Measurements from ENCODE around the gene TSGA10IP.
A peak's percentile ranks its signal among the peaks of the same experiment; 100 is the strongest.

The TSGA10IP gene

DNA sequence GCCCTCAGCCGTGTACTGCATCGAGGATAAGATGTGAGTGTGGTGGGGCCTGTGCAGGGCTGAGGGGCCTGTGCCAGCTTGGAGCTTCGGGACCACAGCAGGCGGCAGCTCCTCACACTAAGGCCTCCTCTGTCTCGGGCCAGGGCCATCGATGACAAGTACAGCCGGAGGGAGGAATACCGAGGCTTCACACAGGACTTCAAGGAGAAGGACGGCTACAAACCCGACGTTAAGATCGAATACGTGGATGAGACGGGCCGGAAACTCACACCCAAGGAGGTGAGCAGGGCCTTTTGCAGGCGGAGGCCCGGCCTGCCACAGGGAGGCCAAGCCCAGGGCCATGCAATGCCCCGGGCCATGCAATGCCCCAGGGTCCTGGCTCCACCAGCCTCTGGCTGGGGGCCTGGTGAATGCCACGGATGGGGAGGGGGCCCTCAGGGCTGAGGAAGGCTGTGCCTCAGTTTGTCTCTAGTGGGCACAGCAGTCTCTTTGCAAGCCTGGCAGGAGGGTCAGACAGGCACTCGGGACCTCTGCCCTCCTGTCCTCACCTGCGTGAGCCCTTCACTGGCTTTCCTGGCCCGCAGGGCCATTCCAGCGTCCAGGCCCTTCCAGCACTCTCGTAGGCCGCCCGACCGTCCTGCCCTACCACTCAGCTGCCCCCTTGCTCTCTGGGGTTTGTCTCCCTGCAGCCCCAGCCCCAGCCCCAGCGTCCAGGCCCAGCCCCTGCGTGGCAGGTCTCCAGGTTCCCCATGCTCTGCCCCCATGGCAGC lies 32.5 kb downstream of the TSGA10IP start:
- DNase-seq = no peak

DNA sequence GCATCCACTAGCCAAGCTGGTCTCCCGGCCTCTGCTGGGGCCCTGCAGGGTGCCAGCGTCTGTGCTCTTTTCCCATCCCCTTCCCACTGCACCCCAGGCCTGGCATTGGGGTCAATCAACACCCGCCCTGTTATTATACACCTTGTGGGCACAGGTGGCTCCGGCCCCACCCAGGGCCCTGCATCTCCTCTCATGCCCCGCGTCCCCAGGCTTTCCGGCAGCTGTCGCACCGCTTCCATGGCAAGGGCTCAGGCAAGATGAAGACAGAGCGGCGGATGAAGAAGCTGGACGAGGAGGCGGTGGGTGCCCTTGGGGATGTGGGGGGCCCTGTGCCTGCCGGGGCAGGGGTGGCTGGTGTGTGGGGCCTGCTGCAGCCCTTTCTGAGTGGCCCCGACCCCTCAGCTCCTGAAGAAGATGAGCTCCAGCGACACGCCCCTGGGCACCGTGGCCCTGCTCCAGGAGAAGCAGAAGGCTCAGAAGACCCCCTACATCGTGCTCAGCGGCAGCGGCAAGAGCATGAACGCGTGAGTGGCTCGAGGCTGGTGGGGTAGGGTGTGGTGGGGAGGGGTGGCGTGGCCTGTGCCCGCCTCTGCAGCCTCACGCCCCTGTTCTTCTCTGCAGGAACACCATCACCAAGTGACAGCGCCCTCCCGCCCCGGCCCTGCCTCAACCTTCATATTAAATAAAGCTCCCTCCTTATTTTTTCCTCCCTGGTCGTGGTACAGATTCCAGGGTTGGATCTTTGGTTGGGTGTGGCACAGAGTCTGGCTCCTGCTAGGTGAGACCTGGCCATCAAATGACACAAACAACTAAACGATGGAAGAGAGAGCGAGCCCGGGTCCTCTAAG lies 33.3 kb downstream of the TSGA10IP start:
- no peak for DNase-seq

DNA sequence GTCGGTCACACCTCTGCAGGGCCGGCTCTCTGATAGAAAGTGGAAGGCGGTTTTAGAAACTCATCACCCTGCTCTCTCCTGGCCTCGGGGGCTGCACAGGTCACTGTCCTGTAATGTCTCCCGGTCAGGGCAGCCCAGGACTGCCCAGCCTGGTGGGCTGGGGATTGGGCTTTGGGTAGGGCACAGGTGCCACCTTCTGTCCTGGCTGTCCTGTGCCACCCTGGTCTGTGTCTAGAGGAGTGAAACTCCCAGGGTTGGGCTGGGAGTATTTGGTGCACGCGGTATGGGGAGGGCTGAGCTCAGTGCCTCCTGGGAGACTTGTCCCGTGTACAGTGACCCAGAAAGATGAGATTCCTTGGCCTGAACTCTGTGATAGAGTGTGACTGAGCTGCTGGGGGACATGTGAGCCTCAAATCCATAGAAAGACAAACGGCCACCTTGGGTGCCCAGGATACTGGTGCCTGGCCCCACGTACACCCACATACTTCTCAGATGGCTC lies 34.0 kb downstream of the TSGA10IP start:
- DNase-seq = no peak

DNA sequence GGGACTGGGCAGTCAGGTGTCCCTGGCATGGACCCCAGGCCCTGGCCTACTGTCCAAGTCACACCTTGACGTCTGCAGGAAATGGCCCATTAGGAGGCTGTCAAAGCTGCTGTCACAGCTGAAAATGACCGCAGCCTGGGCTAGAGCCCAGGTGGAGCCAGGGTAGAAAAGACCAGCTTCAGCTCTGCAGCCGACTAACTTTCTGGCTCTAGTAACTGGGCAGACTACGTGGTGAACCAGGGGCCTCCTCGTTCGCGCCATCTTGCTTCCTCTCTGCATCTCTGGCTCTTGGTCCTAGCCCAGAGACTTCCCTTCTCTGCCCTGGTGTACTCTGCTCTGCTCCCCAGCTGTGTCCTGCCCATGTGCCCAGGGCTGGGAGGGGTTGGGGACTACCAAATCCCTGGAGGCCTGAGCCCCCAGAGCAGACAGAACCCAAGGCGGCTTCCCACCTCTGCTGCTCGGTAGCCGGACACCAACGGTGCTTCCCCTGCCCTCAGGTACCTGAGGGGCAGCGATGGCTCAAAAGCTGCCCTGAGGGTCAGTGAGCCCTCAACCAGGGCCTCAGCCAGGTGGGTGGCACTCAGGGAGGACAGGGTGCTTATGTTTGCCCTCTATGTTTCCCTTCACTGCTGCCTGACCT lies 35.9 kb downstream of the TSGA10IP start:
- no peak for DNase-seq

DNA sequence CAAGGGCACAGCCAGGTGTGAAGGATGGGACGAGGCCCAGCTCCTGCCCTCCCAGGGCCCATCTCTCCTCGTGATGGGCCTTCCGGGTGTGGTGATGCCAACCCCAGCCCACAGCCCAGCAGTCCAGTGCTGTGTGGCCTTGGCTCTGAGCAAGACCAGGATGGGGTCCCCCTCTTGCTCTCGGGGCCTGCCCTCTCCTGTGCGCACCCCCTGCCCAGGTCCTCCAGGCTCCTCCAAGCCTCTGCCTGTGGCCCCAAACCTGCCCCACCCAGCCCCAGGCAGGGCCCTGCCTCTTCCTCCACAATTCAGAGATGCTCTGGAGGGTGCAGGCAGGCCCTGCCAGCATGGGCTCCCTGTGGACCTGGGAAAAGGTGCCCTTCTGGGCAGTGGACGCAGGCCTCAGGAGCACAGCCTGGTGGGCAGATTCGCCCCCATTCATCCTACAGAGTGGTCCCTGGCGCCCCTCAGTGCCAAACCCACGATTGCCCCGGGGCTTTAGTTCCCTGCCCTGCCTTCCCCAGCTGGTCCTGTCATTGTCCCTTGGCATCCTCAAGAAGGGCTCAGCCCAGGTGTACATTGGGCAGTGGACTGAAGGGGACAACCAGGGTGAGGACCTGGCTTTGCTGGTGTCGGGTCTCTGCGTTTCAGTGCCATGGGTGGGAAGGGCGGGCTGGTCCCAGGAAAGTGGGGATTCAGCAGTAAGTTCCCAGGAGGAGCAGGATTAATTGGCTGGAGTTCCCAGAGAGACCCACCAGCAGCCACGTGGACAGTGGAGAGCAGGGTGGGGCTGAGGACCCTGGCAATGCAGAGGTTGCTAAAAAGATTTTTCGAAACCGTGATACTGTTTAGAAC lies 36.9 kb downstream of the TSGA10IP start:
- no peak for DNase-seq

DNA sequence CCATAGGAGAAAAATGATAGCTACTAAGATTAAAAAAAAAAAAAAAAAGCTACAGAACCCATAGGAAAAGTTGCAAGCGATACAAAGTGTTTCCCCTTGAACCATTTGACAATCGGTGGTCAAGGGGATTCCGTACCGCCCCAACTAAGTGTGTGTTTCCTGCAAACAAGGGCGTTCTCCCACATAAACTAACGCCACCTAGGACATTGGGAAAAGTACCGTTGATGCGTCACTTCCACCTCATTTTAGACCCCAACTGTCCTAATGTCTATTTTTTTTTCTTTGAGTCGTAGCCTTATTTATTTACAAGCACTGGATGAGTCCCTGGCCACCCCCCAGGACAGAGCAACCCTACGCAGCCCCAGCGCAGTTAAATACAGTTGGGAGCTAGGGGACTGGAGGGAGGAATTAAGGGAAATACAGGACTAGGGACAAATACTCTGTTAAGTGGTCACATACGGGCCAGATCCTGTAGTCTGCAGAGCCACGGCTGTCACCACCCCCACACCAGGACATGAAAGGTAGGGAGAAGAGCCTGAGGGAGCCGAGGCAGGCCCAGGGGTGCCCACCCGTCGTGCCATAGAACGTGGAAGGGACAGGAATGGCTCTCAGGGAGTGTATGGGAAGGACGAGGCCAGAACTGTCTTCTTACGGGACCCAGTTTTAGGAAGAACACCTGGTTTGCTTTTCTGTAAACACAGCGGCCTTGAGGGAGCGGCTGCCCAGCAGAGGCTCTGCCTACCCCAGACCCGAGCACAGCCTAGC lies 37.7 kb downstream of the TSGA10IP start:
- DNase-seq = no peak

DNA sequence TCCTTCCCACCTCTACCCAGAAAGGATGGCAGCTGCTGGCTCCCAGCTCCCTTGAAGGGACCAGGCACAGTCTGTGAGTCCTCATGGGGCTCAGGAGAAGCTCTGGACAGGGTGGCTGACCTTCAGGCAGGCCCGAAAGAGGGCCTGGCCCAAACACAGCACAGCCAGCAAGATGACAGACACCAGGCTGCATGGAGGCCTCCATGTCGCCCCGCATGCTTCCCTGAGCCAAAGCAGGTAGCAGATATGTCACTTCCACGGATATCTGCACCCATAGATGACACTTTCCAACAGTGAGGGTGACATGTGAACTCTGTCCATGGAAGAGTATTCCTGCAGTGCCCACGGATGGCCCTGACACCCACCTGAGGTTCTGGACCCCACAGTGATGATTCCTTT lies 38.3 kb downstream of the TSGA10IP start:
- no peak for DNase-seq

DNA sequence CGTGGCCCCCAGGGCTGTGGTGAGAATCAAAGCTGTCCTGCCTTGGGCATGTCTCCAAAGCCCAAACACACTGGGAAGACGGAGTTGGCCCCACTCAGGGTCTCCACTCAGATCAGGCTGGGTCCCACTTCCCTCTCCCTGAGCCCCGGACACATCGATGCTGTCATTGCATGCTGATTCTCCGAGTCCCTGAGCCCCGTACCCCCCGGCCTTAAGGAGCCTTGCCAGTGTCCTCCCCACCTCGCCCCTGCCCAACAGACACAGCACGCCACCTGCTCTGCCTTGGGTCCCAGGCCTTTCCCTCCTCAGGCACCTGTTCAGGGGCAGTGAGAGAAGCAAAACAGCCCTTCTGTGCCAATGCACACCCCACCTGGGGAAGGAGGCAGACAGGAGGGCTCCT lies 42.1 kb downstream of the TSGA10IP start:
- no peak for DNase-seq

DNA sequence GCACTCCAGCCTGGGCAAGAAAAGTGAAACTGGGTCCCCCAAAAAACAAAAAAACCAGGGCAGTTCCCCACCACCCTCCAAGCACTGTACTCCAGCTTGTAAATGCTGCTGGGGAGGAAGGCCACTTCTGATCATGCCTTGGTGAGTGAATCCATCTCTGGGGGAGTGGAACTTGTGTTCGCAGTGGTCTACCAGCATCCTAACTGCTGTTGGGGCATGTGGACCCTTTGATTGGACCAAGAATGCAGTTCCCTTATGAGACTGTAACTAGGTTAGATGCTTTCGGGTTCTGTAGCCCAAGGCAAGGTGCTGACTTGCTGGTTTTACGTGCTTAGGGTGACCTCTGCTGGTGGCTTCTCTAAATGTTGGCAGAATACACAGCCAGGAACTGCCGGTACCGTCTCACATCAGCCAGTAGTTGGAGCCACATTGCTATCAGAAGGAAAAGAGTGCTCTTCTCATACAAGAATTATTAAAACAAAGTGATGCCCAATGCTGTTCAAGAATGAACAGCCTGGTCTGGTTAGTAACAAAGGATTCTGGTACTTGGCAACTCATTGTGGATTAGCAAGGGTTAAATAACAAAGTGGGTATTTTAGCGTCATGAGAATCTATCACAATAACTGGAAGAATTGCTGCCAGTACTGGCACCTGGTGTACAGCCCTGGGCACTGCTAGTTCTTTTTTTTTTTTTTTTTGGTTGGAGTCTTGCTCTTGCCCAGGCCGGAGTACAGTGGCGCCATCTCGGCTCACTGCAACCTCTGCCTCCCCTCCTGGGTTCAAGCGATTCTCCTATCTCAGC lies 43.7 kb downstream of the TSGA10IP start:
- peak; percentile 90 for DNase-seq

DNA sequence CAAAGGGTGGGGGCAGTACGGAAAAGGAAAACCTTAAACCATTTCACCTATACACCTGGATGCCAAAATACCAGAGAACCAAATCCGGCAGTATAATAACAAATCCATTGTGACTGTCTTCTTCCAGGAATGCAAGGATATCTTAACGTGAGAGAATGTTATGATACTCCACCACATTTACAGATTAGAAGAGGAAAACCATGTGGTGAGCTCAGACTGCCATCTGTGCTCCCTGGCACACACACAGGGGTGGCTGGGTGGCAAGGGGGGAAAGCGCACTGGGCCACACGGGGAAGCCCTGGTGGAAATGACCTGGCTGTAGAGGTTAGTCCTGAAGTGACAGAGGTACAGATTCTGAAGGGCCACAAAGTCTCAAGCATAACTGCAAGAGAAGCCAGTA lies 46.8 kb downstream of the TSGA10IP start:
- no peak for DNase-seq

DNA sequence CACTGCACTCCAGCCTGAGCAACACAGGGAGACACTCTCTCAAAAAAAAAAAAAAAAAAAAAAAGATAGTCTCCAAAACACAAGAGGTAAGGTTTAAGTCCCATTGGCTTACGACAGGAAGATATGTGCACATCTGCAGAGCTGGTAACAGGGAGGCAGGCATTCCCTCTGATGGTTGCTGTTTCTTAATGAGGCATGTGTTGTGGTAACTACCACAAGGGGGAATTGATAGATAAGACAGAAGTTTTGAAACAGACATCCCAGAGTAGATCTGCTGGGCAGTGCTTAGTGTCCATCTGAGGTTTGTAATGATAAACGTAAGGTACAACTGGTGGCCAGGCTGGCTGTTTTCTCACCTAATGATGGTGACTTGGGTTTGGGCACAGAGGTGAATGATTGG lies 52.0 kb downstream of the TSGA10IP start:
- no peak for DNase-seq

DNA sequence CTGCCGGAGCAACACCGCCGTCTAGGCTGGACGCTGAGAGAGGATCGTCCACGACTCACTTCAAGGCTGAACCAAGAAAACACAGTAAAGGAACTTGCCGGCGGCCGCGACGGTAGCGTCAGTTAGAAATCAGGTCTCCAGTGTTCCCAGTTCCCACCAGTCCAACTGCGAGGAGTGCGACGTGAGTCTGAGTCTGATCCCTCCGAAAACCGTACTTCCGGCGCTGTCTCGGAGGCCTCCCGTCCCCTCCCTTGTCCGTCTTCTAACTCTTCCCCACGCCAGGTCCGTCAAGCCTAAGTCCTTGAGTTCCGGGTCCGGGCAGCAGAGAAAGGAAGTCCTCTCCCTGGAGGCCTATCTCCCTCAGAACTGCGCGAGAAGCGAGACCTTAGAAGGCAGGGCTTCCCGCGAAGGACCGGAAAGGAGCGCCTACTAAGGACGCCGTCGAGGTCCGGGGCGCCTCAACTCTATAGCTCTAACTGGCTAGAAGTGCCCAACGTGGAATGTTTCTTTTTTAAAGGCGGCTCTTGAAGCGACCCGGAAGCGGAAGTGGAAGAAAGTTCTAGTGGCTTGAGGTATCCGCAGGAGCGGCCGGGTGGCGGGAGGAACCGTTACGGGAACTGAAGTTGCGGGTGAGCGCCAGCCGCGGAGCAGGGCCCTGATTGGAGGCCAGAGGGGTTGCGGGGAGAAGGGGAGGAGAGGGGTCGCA lies 56.8 kb downstream of the TSGA10IP start, which contains the start of the genes BANF1 and EIF1AD:
Gene BANF1 (plus strand): TSS at position 562 of the 706 bp plus-strand sequence. CDS start 748 bp downstream, outside the sequence.
Gene EIF1AD (minus strand): TSS at position 216 of the 706 bp plus-strand sequence. CDS start 1,768 bp downstream, outside the sequence.
- peak; percentile 96 for DNase-seq

DNA sequence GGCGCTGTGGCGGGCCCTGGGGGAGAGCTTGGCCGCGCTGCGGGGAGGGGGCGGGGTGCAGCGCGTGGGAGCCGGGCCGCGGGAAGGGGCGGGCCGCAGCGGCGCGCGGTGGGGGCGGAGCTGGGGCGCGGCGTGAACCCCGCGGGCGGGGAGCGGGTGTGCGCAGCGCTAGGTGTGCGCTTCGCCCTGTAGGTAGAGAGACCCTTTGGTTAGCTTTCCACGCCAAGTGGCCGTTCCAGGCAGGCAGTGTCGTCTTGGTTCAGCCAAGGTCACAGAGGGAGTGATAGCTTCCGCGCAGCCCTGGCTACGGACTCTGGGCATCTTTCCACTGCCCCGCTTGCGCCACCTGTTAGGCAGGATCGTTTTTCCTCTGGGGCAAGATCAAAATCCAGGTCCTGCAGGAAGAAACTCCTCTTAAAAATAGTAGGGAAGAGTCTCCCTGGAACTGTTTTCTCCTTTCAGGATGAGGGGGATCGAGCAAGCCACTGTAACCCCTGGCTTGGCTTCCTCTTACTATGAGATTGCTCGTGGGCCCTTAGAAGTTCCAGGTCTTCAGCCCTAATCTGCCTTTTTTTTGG lies 57.5 kb downstream of the TSGA10IP start:
- no peak for DNase-seq

DNA sequence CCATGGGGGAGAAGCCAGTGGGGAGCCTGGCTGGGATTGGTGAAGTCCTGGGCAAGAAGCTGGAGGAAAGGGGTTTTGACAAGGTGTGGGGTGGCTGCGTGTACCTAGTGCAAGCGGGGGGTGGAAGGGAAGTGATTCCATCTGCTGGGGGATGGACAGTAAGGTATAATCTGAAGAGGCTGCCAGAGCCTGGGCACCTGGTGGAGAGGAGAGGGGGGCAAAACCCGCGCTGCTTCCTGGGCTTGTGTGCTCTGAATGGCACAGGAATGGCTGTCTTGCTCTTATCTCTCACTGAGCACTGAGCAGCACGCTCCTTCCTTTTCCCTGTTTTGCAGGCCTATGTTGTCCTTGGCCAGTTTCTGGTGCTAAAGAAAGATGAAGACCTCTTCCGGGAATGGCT lies 58.0 kb downstream of the TSGA10IP start:
- DNase-seq = no peak

DNA sequence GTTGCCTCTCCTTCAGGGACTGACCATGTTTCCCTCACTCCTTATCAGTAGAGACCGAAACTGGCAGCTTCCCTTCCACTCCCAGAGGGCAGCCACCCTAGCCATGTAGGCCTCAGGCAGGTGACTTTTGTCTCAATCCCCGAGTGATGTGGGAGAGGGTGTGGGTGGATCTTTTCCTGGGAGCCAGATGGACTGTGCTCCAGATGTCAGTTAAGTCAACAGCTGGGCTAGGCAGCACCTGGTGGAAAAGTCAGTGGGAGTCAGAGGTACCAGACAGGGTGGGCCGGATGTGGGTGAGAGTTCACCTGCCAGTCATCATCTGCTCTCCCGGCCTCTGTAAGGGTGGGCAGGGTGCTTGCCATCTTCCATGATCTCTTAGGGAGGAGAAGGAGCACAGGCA lies 58.9 kb downstream of the TSGA10IP start:
- DNase-seq = no peak

DNA sequence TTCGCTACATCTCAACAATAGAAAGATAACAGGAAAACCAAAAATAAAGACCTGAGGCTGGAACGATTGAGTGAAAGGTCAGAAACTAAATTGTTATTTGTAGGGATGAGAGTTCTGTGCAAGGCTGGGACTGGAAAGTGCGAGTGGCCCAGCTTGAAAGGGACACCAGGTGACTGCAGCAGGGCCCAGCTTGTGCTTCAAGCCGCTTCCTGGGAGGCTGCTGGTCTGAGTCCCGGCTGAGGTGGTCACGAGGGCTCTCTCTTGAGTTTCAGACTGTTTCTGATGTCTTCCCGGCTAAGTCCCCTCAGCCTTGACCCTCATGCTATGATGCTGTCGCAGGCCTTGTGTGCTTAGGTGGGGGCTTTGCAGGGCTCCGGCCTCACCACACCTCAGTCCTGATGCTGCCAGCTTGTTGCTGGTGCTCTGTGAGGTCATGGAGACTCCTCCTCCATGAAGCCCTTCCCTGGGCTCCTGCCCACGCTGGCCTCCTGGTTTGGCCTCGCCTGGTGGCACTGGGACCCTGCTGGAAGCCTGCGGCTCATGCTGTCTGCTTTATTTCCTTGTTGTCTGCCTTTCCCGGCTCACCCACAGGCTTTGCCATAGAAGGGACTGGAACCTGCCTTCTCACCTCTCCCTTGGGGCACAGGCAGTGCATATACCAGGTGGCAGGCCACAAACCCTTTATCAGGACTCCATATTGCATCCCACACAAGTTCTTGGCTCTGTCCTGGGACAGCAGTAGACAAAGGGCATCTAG lies 61.0 kb downstream of the TSGA10IP start:
- no peak for DNase-seq

DNA sequence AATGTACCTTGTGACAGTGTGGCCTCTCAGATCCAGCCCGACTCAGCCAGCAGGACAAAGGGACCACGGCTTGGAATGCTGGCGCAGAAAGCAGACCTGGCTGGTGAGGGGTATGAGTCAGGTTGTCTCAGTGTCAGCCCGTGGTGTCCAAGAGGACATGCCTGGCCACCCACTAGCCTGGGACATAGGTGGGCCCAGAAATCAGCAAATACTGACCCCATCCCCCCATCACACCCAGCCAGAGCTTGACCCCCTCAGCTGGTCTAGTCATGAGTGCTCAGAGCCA lies 61.6 kb downstream of the TSGA10IP start:
- no peak for DNase-seq

DNA sequence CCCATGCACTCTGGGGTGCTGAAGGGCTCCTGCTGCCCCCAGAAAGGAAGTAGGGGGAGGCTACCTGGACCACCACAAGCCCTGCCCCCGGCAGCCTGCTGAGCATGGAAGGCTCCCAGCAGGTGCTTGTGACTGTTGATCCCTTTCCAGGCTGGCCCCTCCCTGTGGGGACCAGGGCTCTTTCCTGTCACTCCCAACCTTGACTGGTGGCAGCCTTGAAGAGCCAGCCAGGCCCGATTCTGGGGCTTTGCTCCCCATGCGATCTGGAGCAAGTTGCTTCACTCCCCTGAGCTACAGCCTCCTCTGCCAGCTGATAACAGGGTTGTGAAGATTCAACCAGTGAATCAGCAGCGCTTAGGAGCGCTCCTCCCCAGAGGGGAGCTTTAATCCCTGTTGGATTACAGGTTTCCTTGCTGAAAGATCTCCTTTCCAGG lies 61.9 kb downstream of the TSGA10IP start:
- DNase-seq = no peak

DNA sequence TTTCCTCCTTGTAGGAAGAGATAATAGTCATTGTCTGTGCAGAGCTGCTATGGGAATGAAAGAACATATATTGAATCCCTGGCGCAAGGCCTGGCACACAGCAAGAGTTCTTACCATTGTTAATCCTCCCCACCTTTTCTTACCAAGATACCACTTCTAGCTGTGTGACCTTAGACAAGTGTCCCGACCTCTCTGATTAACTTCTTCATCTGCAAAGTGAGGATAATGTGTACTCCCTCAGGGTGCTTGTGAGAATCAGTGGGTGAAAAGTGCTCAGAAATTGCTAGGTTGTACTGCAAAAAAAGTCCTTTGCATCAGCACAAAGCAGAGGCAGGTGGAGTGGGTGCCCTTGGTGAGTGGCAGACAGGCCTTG lies 62.8 kb downstream of the TSGA10IP start:
- DNase-seq = no peak

All from stimulated activated CD4-positive, alpha-beta T cell treated with anti-CD3 and anti-CD28 coated beads, Interleukin-1b, Interleukin-23, amount 100 ng/mL, for 48 hours (primary cell).